ENCODE results near the gene SF3B1.
"Not testable (repeated sequence)": the region's sequence is repeated elsewhere in the genome, so short reads cannot be mapped to it uniquely, and the experiment has no call there.

SF3B1 gene

DNA sequence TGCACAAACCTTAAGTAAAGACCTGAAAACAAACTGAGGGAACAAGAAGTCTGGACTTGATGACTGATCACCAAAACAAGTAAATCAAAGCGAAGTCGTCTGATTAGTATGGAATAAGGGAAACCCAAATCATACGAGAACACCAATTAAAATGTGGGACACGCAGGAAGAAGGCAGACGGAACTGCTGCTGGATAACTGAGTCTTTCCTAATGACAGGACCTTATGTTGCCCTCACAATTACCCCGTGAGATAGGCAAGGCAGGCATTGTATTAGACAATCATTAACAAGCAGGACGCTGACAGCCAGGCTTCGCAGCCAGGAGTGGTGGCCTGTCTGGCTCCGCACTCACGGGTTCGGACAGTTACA lies 17.9 kb upstream of the SF3B1 start:
- Histone ChIP-seq H3K79me2 (ENCODE audit: insufficient read depth, low read length) (peaks cover 38% of the 10 kb centered on the region), H4K20me1 (ENCODE audit: insufficient read depth, low read length, poor library complexity, severe bottlenecking) (peaks cover 26% of the 10 kb centered on the region), H3K4me2 (ENCODE audit: low read depth, low read length, poor library complexity, severe bottlenecking) (peak overlapping the region; percentile 74), H3K9ac (ENCODE audit: low read depth, low read length, poor library complexity, severe bottlenecking) (peak overlapping the region; percentile 73), H3K4me3 (ENCODE audit: low read length, poor library complexity, severe bottlenecking) (peak overlapping the region; percentile 88), H2AFZ (ENCODE audit: low read length) (peak overlapping the region; percentile 70), H3F3A (ENCODE audit: low read depth) (peaks cover 9% of the 10 kb centered on the region; the same call in 1 of the 2 replicates), H3K9me2 (replicated peaks; ENCODE audit: low read depth, low read length) (no peaks in the 10 kb centered on the region), H3K9me3 (ENCODE audit: insufficient read depth, low read depth, low read length) (no peaks in the 10 kb centered on the region), H3K27me3 (ENCODE audit: insufficient read depth, low read length, poor library complexity, severe bottlenecking) (no peaks in the 10 kb centered on the region), H3K4me1 (ENCODE audit: insufficient read depth, low read length, poor library complexity, severe bottlenecking) (peaks cover 24% of the 10 kb centered on the region), H3K36me3 (ENCODE audit: insufficient read depth, low read length) (no peaks in the 10 kb centered on the region)
- TF ChIP-seq, protein P1, sequence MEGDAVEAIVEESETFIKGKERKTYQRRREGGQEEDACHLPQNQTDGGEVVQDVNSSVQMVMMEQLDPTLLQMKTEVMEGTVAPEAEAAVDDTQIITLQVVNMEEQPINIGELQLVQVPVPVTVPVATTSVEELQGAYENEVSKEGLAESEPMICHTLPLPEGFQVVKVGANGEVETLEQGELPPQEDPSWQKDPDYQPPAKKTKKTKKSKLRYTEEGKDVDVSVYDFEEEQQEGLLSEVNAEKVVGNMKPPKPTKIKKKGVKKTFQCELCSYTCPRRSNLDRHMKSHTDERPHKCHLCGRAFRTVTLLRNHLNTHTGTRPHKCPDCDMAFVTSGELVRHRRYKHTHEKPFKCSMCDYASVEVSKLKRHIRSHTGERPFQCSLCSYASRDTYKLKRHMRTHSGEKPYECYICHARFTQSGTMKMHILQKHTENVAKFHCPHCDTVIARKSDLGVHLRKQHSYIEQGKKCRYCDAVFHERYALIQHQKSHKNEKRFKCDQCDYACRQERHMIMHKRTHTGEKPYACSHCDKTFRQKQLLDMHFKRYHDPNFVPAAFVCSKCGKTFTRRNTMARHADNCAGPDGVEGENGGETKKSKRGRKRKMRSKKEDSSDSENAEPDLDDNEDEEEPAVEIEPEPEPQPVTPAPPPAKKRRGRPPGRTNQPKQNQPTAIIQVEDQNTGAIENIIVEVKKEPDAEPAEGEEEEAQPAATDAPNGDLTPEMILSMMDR (conservative IDR thresholded peaks at IDR 0.05; ENCODE audit: low read length) = no peak
- no peak for TF ChIP-seq EZH2phosphoT487 (IDR thresholded peaks at IDR 0.05; ENCODE audit: borderline replicate concordance)

DNA sequence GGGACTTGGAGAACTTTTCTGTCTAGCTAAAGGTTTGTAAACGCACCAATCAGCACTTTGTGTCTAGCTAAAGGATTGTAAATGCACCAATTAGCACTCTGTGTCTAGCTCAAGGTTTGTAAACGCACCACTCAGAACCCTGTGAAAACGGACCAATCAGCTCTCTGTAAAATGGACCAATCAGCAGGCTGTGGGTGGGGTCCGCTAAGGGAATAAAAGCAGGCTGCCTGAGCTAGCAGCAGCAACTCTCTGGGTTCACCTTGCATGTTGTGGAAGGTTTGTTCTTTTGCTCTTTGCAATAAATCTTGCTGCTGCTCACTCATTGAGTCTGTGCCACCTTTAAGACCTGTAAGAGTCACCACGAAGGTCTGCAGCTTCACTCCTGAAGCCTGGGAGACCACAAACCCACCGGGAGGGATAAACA lies 16.1 kb upstream of the SF3B1 start:
- H3K27me3 ChIP-seq (ENCODE audit: insufficient read depth, low read length, poor library complexity, severe bottlenecking); H3K4me2 ChIP-seq (ENCODE audit: low read depth, low read length, poor library complexity, severe bottlenecking); H3F3A ChIP-seq (ENCODE audit: low read depth); H3K9me3 ChIP-seq (ENCODE audit: insufficient read depth, low read depth, low read length); H3K36me3 ChIP-seq (ENCODE audit: insufficient read depth, low read length); H3K9me2 ChIP-seq (replicated peaks; ENCODE audit: low read depth, low read length); H3K4me3 ChIP-seq (ENCODE audit: low read length, poor library complexity, severe bottlenecking): not testable (repeated sequence)
- Histone ChIP-seq H3K79me2 (ENCODE audit: insufficient read depth, low read length) (peaks cover 22% of the 10 kb centered on the region), H4K20me1 (ENCODE audit: insufficient read depth, low read length, poor library complexity, severe bottlenecking) (peaks cover 20% of the 10 kb centered on the region), H2AFZ (ENCODE audit: low read length) (peak overlapping the region; percentile 60; the same call in 1 of the 2 replicates), H3K9ac (ENCODE audit: low read depth, low read length, poor library complexity, severe bottlenecking) (peak overlapping the region; percentile 14), H3K4me1 (ENCODE audit: insufficient read depth, low read length, poor library complexity, severe bottlenecking) (peaks cover 20% of the 10 kb centered on the region)

DNA sequence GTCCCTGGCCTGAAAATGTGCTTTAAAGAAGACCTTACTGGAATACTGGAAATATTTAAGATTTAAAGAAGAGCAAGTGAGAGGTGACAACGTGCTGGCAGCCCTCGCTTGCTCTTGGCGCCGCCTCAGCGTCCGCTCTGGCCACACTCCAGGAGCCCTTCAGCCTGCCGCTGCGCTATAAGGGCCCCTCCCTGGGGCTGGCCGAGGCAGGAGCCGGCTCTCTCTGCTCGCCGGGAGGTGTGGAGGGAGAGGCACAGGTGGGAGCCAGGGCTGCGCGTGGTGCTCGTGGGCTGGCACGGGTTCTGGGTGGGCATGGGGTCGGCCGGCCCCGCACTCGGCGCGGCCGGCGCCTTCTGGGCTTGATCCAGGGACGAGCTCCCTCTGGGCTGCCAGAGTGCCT lies 15.6 kb upstream of the SF3B1 start:
- TF ChIP-seq, protein P1 (conservative IDR thresholded peaks at IDR 0.05; ENCODE audit: low read length) = no peak
- no peak for TF ChIP-seq EZH2phosphoT487 (IDR thresholded peaks at IDR 0.05; ENCODE audit: borderline replicate concordance)
- peaks cover 15% of the 10 kb centered on the region for H4K20me1 ChIP-seq (ENCODE audit: insufficient read depth, low read length, poor library complexity, severe bottlenecking)
- H3K4me3 ChIP-seq (ENCODE audit: low read length, poor library complexity, severe bottlenecking) = no peak overlapping the region
- H3K4me1 ChIP-seq (ENCODE audit: insufficient read depth, low read length, poor library complexity, severe bottlenecking) = peaks cover 20% of the 10 kb centered on the region
- H3K9me3 ChIP-seq (ENCODE audit: insufficient read depth, low read depth, low read length) = no peaks in the 10 kb centered on the region
- H3K9ac ChIP-seq (ENCODE audit: low read depth, low read length, poor library complexity, severe bottlenecking) = no peak overlapping the region
- no peak overlapping the region for H3K4me2 ChIP-seq (ENCODE audit: low read depth, low read length, poor library complexity, severe bottlenecking)
- H3K36me3 ChIP-seq (ENCODE audit: insufficient read depth, low read length) = no peaks in the 10 kb centered on the region
- H3K79me2 ChIP-seq (ENCODE audit: insufficient read depth, low read length) = peaks cover 17% of the 10 kb centered on the region
- H3K27me3 ChIP-seq (ENCODE audit: insufficient read depth, low read length, poor library complexity, severe bottlenecking) = no peaks in the 10 kb centered on the region
- peaks cover 9% of the 10 kb centered on the region; the same call in 1 of the 2 replicates for H3F3A ChIP-seq (ENCODE audit: low read depth)
- no peaks in the 10 kb centered on the region for H3K9me2 ChIP-seq (replicated peaks; ENCODE audit: low read depth, low read length)
- H2AFZ ChIP-seq (ENCODE audit: low read length) = no peak overlapping the region

DNA sequence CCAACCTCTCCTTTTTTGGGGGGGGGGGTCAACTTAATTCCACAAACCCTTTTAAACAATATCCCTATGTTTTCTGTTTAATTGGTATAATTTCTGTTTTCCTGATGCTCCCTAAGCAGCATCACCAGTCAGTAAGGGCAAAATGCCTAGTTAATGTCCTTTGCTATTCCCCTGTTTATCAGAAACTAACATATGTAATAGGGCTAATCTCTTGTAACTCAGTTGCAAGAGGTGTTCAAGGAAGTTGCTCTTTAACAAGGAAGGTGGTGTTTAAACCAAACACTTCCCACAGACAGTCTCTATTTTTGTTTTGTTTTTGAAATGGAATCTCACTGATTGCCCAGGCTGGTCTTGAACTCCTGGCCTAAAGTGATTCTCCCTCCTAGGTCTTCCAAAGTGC lies 12.0 kb upstream of the SF3B1 start:
- Histone ChIP-seq H3K27me3 (ENCODE audit: insufficient read depth, low read length, poor library complexity, severe bottlenecking) (no peaks in the 10 kb centered on the region), H2AFZ (ENCODE audit: low read length) (no peak overlapping the region), H3K9ac (ENCODE audit: low read depth, low read length, poor library complexity, severe bottlenecking) (no peak overlapping the region), H3F3A (ENCODE audit: low read depth) (0 out of 2 replicates have a peak, but pooled peaks cover 3% of the 10 kb centered on the region), H4K20me1 (ENCODE audit: insufficient read depth, low read length, poor library complexity, severe bottlenecking) (no peaks in the 10 kb centered on the region), H3K4me3 (ENCODE audit: low read length, poor library complexity, severe bottlenecking) (no peak overlapping the region), H3K9me3 (ENCODE audit: insufficient read depth, low read depth, low read length) (no peaks in the 10 kb centered on the region), H3K9me2 (replicated peaks; ENCODE audit: low read depth, low read length) (no peaks in the 10 kb centered on the region), H3K79me2 (ENCODE audit: insufficient read depth, low read length) (no peaks in the 10 kb centered on the region), H3K4me2 (ENCODE audit: low read depth, low read length, poor library complexity, severe bottlenecking) (no peak overlapping the region), H3K4me1 (ENCODE audit: insufficient read depth, low read length, poor library complexity, severe bottlenecking) (no peaks in the 10 kb centered on the region), H3K36me3 (ENCODE audit: insufficient read depth, low read length) (no peaks in the 10 kb centered on the region)
- TF ChIP-seq, protein P1 (conservative IDR thresholded peaks at IDR 0.05; ENCODE audit: low read length) = no peak
- TF ChIP-seq EZH2phosphoT487 (IDR thresholded peaks at IDR 0.05; ENCODE audit: borderline replicate concordance) = no peak
